GM21786 (cell line): ENCODE data around the gene SRRM3.
"Not testable (repeated sequence)": the region's sequence is repeated elsewhere in the genome, so short reads cannot be mapped to it uniquely, and the experiment has no call there.

Experiments used
- ATAC-seq: cut with Tn5 transposase; IDR thresholded peaks from one replicate; pipeline ENCODE4 v1.9.1; 2021; ENCODE audit not compliant: unreplicated experiment

The SRRM3 gene

DNA sequence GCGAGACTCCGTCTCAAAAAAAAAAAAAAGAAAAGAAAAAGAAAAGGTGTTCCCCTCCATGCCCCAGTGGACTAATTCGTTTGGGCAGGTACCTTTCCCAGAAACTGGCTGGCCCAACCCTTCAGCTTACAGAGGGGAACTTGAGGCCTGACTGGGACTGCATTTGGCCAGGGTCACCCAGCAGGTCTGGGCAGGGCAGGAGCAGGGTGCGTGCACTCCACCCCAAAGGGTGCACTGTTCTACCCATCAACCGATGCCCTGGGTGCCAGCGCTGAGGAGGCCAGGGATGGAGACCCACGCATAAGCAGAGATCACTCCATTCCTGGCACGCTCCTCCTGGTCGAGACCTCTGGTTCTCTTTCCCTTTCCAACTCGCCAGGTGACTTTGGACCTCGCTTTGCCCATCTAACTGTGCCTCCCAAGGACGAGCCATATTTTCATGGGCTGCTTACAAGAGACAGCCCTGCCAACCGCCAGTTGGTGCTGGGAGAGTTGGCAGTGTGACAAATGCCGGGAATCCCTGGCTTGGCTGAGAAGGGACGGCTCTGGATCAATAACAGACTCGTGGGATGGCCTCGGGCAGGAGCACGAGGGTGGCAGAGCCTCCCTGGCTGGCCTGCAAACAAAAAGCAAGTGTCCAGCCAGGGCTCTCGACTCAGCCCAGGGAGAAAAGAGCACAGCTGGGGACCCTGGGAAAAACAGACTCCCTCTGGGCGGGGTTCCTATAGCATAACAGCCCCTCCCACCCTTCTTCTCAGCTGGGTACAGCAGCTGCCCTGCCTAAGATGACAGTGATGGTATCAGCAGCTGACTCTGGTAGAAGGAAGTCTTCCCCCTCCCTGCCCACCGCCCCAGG lies 108.6 kb downstream of the SRRM3 start:
- ATAC-seq: no peak

DNA sequence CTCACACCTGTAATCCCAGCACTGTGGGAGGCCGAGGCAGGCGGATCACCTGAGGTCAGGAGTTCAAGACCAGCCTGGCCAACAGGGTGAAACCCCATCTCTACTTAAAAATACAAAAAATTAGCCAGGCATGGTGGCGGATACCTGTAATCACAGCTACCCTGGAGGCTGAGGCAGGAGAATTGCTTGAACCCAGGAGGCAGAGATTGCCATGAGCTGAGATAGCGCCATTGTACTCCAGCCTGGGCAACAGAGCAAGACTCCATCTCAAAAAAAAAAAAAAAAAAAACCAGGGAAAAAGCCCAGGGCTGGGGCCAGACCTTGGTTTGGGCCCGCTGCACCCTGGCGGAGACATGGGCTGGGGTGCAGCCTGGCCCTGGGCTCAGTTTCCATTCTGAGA lies 110.1 kb downstream of the SRRM3 start:
- not testable (repeated sequence) for ATAC-seq

DNA sequence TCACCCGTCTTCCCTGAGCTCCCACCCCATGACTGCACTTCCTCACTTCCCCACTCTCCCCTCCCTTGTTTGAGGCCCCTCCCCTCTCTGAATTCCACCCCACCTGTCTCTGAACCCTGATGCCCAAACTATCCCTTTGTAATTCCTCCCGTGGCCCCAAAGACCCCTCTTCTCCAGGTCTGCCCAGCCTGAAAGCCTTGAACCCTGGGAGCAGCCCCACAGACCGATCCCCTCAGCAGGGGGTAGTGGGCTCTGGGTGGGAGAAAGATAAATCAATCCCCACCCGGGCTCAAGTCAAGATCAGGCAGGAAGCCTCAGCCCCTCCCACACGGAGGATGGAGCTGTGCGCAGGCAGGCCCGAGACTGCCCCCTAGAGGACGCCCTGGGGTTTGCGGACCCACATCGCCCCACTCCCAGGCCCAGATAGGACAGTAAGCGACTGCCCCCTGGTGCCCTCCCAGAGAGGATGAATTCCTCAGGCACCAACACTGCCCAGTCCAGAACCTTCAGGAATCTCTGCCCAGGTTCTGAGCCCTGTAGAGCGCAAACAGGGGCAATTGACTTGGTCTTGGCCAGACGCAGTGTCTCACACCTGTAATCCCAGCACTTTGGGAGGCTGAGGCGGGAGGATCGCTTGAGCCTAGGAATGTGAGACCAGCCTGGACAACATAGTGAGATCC lies 112.5 kb downstream of the SRRM3 start:
- ATAC-seq: peak; percentile 26

- not testable (repeated sequence) for ATAC-seq
Measured at GRCh38 chr7:76314740-76315139, 113.0 kb downstream of the SRRM3 start.

DNA sequence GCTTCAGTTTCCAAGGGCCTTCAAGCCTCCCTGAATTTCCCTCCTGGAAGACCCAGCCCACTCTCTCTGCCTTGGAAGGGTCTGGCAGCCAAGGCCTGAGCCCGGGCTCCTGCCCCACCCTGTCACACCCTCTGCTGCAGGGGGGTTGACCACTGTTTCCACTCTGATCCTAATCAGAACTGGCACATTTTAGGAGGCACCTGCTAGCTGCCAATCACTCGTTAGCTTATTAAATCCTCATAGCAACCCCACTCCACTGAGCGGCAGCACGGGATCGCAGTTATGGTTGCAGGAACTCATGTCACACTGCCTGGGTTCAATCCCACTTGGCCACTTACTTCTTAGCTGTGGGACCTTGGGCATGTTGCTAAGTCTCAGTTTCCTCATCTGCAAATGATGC lies 113.7 kb downstream of the SRRM3 start:
- no peak for ATAC-seq

GRCh38 chr7:76316984-76317781 lies 115.5 kb downstream of the SRRM3 start:
- ATAC-seq: no peak

DNA sequence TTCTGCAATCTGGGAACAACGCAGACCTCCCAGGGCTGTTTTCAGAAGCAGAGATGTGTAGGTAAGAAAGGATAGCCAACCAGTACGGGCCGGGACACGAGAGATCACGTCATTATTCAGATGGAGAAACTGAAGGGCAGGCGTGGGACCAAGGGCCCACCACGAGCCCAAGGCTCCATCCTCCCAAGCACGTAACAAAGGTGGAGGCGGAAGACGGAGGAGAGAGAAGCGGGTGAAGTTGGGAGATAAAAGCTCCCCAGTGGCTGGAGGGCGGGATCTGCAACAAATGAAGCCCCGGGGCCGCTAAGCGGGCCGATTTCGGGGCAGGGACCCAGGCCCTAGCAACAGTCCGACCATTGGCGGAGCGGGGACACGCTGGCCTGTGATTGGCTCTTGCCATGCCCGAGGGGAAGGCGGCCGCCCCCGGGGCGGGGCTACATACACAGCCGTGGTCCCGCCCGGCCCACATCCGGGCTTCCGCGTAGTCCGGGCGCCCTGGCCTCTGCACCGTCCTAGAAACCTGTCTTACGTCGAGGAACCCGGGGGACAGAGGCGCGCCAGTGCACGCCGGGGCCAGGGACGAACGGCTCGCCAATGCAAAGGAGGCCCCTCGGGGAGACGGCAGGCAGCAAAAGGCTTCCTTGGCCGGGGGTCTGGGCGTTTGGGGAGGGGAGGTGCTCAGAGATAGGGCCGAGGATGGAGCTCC lies 116.2 kb downstream of the SRRM3 start:
- peak; percentile 85 for ATAC-seq

GRCh38 chr7:76318488-76319353 lies 117.0 kb downstream of the SRRM3 start:
- ATAC-seq: peak; percentile 52

- no peak for ATAC-seq
Measured at GRCh38 chr7:76325092-76325491, 123.4 kb downstream of the SRRM3 start.

DNA sequence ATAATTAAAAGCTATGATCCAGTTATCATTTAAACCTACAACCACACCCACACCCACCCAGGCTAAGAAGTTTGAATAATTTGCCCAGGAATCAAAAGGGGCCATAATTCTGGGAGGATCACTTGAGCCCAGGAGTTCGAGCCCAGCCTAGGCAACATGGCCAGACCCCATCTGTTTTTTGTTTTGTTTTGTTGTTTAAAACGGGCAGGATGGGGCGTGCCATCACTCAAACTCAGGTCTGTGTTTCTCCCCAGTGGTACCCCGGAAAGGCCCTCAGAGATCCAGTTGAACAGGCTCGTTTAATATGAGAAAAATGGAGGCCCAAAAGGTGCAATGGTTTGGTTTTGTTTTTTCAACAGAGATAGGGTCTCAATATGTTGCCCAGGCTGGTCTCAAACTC lies 124.1 kb downstream of the SRRM3 start:
- ATAC-seq: no peak

GRCh38 chr7:76326646-76327233 lies 125.0 kb downstream of the SRRM3 start:
- no peak for ATAC-seq

DNA sequence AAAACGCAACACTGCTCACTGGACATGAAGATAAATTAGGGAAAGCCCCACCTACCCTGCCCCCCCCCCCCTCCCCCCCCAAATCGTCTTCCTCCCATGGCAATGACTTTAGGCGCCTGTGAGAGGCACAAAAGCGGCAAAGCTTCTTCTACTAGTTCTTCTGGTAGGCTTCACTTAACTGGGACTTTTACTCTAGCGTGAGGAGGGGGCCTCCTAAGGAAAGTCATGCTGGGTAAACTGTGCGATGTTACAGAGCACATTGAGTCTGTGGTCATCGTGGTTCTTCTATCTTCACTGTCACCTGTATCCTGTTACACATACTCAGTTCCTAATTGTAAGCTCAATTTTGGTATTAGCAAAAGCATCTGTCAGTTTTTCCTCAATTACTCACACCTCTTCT lies 125.9 kb downstream of the SRRM3 start:
- ATAC-seq: no peak

GRCh38 chr7:76328389-76328788 lies 126.7 kb downstream of the SRRM3 start:
- no peak for ATAC-seq

- no peak for ATAC-seq
Measured at GRCh38 chr7:76329479-76329878, 127.8 kb downstream of the SRRM3 start.

DNA sequence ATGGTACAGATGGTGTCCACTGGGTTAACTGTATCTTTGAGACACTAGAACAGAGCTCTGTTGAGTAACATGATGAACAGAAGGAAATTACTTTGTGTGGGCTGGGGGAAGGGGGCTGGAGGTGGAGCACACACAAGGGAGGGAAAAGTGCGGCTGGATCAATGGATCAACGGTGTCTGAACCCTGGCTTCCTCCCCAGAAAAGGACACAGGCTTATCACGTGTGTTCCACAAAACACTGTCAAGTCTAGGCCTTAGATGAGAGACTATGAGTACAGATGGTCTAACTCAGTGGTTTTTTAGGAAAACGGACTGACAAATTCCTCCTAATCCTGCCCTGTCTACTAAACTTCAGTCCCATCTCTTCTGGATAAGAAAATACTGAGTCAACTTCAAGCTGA lies 128.6 kb downstream of the SRRM3 start:
- ATAC-seq: no peak

- ATAC-seq: no peak
Measured at GRCh38 chr7:76330673-76331072, 129.0 kb downstream of the SRRM3 start.

GRCh38 chr7:76332078-76332477 lies 130.4 kb downstream of the SRRM3 start:
- ATAC-seq: no peak

DNA sequence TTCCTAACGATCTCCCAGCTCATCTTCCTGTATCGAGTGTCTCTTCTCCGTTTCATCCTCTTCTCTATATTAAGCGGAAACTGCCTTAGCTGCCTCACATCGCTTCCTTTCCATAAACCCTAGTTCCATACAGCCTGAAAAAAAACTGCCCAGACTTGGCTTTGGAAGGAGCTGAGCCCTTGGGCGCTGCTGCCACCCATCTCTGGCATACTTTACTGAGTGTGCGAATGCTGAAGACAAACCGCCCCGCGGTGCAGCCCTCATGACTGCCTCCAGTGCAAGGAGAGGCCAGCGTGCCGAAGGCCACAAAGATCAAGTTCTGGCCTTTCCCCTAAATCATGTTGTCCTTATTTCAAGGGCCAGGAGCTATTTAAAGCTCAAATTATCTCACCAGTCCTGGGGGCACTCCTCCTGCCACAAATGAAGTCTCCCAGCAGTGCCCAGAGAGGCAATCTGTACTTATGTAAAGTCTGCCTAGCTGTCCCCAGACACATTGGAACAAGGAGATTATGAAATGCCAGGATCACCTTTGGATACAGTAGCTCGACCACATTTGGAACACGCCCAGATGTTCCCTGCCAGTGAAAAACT lies 131.9 kb downstream of the SRRM3 start:
- no peak for ATAC-seq

DNA sequence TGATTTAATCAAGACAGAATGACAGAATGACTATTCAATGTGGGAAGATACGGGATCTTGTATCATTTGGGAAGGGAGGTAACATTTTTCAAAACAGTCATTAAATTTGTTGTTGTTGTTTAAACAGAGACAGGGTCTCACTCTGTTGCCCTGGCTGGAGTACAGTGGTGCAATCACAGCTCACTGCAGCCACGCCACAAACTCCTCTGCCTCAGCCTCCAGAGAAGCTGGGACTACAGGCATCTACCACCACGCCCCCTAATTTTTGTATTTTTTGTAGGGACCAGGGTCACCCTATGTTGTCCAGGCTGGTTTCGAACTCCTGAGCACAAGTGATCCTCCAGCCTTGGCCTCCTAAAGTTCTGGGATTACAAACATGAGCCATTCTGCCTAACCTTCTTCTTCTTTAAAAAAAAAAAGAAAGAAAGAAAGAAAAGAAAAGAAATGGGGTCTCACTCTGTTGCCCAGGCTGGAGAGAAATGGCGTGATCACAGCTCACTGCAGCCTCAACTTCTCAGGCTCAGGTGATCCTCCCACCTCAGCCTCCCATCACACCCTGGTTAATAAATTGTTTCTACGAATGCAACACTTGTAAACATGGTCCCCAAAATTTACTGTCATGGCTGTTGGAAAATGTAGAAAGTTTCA lies 132.7 kb downstream of the SRRM3 start:
- ATAC-seq: no peak
